HG03342 (cell line): ENCODE measurements around the gene FER.

ENCODE experiments used
- ATAC-seq: cut with Tn5 transposase; IDR thresholded peaks from one replicate; pipeline ENCODE4 v1.9.1; 2021; ENCODE audit warnings: mild to moderate bottlenecking, moderate library complexity; ENCODE audit not compliant: unreplicated experiment

FER gene

DNA sequence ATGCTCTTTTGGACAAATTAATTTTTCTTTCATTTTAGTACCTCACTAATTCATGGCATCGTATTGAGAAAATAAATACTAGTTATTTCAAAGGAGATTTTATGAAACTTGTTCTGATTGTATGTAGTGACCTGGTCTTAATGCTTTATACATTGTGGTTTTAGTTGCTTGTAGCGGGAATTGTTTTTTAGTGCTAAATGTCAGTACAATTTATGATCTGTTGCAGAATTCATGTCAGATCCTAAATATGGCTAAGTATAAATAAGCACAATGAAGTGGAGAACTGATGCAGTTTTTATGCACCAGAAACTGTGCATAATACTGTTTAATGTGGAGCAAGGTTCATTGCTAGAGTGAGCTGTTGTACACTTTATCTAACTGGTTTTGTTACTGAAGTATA is 353.3 kb downstream of the FER start:
- ATAC-seq: no peak

DNA sequence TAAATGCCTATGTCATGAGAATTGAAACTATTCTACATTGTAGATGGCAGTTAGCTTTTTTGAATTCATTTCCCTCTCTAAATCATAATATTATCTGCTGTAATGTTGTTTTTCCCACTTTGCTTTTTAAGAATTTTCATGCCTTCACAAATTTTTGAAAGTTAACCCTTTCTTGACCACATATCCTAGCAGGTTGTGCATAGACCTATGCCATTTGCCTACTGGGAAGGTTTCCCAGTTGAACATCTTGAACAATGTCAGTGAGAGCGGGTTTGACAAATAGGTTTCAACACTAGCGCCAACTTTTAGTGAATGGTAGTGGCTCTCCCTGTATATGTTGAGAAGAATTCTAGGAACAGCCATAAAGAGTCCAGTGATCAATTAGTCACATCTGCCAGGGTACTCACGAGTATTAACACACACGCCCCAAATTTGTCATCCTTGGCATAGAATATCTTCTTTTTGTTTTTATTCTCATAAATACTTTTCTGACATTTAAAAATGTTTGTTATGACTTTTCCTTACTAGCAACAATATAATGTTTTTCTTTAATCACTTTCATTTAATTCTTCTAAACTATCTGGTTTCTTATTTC is 354.5 kb downstream of the FER start:
- no peak for ATAC-seq

DNA sequence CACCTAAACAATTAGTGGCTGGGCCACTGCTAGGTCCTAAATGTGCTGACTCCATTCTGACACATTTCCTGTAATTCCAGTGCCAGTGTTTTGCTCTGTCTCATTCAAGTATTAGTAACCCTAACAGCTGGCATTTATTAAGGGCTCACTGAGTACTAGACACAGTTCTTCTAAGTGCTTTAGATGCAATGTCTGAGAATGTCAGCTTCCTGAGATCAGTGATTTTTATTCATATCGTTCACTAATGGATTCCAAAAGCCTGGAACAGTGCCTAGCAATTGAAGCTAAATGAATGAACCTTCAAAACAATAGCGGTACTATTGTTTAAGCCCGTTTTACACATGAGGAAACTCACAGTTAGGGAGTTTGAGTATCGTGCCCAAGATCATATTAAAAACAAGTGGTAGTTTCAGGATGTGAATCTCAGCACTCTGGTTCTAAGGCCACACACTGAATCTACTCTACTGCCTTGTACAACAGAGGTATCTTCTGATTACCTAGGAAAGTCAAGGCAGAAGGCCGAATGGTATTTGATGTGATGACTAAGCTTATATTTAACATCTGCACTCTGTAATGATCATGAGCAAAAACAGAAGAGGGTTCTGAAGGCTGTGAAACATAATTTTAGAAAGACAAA is 358.1 kb downstream of the FER start:
- no peak for ATAC-seq

DNA sequence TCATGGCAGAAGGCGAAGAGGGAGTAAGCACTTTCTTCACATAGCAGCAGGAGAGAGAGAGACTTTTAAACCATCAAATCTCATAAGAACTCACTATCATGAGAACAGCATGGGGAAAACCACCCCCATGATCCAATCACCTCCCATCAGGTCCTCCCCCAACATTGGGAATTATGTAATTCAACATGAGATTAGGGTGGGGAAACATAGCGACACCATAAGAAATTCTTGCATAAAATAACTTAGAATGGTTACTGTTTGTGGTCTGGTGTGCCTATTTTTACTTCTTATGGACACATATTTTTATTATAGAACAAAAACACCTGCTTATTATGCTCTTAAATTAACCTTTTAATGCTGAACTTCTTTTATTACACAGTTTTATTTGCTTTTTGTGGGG is 364.0 kb downstream of the FER start:
- no peak for ATAC-seq

DNA sequence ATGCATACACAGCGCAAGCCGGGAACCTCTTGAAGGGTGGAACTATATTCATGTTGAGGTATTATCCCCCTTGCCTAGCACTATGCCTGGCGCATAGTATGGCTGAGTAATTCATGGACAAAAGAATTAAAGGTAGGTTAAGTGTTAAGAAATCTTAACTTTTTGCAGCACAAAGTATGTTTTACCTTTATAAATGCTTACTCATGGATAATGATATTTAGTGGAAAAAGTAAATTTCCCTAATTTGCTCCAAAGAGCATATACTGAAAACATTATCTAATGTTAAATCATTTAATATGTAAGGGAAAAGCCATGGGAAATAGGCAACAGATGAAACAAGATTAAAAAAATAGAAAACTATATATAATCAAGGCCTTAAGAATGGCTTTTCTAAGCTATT is 365.9 kb downstream of the FER start:
- no peak for ATAC-seq

DNA sequence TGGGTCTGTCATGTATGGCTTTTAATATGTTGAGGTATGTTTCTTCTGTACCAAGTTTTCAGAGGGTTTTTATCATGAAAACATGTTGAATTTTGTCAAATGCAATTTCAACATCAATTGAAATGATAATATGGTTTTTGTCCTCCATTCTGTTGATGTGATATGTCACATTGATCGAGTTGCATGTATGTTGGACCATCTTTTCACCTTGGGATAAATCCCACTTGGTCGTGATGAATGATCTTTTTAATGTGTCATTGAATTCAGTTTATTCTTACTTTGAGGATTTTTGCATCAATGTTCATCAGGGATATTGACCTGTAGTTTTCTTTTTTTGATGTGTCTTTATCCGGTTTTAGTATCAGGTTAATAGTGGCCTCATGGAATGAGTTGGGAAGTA is 373.5 kb downstream of the FER start:
- ATAC-seq: no peak

DNA sequence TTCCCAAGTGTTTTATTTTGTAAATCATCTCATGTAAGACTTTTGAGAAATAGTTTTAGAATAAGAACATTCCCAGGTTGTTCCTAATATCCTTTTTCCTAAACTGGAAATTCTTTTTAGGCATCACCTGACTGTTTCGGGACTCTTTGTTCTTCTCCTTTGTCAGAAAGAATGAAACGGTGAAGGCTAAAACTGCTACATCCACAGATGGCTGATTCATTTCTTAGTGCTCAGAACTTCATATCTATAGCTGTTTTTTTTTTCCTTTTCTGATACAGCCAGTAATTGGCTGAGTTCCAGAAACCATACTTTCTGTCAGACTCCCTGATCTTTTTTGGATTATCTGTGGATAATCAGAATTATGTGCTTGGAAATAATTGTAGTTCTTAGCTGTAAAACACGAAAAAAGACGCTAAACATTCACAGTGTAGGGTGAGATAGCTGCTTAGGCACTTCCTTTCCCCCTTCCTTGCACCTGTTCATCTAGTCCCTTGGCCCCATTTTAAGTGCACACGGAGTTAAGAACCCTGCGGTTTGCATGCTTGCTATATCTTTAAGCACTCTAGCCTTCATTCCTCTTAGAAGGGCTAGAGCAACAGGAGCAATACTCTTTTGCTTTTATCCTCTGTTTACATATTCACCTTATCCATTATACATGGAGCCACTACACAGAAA is 378.2 kb downstream of the FER start:
- ATAC-seq: no peak

DNA sequence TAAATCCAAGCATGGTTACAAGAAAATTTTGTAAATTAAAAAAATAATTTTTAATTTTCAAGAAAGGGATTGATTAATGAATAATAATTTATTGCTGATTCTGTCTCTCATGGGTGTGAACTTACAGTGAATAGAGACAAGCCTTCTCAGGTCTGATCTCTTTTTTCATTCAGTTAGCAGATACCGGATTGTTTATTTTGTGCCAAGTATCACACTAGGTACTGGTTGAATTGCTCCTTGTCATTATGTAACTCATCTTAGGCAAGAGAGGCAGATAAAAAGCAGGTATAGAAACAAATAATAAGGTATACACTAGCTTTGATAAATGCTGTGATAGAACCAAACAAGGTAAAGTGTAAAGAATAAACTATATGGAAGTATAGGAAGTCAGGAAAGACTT is 378.8 kb downstream of the FER start:
- ATAC-seq: no peak

DNA sequence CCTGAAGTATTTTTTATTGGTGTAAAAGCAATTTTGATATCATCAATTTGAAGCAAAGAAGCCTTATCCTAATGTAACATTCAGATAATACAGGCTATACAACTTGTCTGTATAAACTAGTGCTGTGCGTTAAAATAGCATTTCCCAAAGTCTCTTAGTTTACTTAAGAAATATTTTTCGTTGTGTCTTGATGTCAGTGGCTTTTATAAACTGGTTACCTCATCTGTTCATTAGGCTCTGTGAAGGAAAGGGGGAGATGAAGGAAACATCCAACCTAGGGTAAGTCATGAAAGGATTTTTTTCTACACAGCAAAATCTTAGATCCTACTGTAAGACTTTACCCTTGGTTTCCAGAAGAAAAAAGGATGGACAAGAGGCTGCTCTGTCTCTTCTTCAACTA is 389.2 kb downstream of the FER start:
- ATAC-seq: no peak

DNA sequence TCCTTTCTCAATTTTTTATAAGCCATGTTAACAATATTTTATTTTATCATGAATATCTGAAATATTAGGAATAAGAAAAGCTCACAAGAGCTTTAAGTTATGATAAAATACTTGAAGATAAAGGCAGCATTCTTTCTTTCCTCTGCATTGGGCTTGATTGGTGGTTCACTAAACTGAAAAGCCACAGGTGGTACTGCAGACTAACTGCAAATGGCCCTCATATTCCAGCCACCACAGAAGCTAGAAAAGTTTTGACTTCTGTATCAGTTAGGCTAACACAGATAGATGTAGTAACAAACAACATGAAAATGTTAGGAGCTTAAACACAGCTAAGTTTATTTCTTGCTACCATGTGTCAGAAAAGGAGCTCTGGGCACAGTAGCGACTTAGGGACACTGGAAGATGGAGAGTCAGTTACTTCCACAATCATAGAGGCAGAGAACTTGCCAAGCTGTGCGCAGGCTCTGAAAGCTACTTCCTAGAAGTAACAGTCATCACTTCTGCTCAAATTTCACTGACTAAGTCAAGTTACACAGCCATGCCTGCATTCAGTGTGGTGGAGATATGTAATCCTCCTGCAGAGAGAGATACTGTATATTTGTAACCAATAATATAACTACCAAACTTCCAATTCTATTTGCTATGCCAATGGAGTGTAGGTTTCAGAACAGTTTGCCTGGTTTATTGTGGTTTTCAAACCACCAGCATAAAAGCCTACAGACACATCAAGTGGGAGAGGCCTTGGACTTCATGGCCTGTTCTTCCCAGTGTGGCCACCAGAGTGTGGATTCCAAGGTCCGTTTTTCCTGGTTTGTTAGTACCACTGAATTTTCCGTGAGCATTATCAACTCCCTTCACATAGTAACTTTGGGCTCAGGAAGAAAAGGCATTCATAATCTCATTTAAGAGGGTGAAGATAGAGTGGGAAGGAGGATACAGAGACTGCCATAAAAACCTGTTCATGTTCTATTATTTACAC is 393.8 kb downstream of the FER start:
- no peak for ATAC-seq

DNA sequence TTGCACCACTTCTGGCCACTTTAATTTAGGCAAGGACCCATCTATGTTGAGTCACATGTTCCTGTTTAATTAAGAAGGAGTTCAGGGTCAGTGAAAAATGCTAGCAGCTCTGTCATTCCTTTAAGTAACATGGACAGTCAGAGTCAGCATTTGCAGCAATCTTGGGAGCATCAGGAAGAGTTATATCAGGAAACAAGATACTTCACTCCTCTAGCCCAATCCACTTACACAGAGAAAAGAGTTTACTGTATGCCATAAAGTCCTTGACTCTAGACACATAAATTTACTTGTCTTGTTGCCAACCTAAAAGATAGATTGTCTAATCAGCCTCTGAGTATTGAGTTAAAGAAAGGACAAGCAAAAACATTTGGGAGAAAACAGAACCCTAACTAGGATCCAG is 395.3 kb downstream of the FER start:
- no peak for ATAC-seq

DNA sequence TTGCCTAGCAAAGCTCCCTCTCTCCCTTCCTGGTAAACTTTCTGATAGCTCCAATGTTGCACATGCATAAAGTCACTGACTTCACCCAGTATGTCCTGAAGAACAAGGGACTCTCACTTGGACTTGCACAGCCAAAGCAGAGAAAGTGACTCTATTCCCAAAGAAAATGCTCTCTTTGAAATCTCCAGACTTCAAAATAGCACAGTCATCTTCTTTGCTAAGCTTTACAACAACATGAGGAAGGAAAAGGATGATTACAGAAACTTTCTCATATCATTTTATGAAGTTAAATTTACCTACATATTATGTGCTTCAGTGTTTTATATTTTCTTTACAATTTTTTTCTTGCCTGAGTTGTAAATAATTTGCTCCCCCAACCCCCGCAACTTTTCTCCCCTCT is 397.4 kb downstream of the FER start:
- ATAC-seq: no peak

DNA sequence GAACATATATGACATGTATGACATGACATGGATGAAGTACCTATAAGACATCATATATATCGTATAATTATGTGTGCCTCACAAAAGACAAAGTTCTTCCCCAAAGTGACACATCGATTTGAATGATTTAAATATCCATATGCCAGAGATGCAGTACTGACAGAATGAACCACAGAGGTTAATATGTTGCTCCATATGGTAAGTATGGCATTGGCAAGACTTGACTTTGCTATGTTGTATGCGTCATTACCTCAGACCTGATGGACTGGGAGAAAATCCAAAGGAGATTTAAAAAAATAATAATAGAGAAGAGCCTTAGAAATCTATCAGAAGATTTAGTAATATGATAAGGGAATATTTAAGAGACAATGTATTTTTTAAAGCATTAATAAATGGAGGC is 398.9 kb downstream of the FER start:
- ATAC-seq: no peak

DNA sequence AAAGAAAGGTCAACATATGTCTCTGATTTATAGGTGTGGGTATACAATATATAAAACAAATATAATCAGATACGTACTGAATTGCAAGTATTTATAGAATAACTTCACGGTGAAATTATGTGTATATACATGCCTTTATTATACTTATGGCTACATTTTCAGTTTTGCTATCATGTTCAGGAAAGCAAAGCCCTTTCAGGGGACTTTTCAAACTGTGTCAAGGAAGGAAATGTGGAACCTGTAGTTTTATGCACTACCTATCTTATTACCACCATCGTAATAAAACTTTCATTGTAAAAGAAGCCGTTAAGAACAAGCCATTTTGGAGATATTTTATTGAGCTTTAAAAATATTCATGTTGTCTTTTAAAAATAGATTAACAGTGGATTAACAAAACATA is 404.9 kb downstream of the FER start:
- no peak for ATAC-seq

DNA sequence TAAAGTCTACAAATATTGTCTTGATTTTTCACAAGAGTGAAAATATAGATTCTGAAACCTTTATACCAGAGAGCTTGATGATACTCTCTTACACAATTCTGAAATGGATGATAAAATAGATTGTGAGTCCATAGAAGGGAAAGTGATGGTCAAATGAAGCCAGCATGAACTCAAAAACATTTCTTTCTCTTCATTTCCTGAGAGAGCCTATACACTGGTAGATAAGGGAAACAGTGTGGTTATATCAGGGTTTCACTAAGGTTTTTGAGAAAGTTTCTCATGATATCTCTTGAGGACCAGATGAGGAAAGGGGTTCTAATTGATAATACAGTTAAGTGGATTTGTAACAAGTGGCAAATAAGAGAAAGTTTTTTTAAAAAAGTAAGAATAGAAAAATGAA is 407.9 kb downstream of the FER start:
- peak; percentile 72 for ATAC-seq

DNA sequence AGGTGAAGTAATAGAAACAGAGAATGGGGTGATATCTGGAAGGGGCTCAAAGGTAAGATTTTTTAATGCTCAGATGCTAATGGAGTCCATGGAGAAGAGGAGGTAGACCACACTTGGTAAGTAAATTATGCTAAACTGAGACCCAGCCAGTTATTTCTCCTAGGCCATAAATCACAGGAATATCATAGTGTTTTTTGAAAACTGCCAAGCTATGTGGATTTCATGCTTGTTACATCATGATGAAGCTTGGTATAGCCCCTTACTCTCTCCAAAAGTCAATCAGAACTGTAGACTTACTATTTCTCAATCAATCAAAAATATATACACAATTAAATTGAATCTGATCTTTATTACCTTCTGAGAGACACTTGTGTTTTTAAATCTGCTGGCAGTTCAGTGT is 409.2 kb downstream of the FER start:
- ATAC-seq: no peak

DNA sequence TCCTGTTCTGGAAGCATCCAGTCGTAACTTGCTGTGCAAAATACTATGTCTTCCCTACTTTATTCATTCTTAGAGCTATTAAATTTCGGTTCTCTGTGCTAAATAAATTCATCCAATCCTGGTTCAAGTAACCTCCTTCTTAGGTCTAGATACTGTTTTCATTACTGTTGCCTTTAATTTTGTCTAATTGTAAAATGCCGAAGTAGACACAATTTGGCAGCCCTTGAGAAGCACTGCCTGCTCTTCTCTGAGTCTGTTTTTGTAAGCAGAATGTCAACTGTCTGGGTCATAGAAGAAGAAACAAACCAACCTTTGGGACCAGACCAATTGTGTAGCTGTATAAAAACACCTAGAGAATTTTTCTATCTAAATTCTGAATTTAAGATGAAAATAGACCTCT is 412.8 kb downstream of the FER start:
- no peak for ATAC-seq

DNA sequence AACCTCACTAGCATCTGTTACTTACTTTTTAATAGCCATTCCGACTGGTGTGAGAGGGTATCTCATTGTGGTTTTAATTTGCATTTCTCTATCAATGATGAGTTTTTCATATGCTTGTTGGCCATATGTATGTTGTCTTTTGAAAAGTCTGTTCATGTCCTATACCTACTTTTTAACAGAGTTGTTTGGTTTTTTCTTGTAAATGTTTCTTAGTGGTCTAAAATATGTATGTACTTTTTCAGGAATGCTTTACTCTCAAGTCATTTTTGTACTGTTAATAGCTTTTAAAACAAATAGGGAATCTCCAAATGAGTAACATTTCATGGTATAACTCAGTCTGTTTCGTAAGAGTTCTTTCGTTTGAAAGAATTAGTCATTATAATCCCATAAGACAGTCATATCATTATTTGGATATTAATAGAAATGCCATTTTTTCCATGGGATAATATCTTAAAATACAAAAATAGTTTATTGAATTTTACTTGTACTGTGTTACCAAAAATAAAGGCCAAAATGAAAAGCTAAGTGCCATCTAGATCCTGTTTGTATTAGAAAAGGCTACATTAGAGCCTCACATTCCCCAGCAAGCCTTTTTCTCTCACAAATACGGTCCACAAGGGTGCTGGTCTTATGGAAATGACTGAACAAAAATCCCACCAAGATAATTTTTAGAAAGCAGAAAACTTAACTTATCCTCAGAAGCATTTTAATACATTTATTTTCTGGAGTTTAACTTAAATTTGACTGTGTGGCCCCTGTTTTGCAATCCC is 414.4 kb downstream of the FER start:
- peak; percentile 73 for ATAC-seq

DNA sequence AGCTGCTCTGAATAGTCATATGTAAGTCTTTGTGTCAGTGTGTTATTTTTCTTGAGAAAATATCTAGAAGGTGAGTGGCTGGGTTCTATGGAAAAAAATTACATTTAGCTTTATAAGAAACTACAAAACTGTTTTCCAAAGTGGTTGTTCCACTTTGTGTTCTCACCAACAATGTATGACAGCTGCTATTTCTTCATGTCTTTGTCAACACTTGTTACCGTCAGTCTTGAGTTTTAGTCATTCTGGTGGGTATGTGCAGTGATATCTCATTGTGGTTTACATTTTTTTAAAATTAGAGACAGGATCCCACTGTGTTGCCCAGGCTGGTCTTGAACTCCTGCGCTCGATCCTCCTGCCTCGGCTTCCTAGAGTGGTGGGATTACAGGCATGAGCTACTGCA is 415.6 kb downstream of the FER start:
- no peak for ATAC-seq

DNA sequence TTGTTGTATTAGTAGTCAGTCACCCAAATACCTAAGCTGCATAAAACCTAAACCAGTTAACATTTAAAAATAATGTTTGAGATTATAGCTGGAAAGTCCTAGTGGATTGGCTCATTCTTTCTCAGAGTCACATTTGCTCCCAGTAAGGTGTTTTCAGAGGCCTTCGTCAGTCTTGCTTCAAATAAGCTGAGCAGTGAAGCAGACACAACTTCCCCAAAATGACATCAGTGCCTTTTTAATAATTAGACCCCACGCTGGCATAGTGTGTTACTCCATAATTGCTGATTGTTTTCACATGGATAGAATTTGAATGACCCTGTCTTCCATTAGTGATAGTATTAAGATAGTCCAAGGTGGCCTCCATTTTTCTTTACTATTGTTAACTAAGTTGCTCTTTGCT is 416.3 kb downstream of the FER start:
- ATAC-seq: peak; percentile 48

DNA sequence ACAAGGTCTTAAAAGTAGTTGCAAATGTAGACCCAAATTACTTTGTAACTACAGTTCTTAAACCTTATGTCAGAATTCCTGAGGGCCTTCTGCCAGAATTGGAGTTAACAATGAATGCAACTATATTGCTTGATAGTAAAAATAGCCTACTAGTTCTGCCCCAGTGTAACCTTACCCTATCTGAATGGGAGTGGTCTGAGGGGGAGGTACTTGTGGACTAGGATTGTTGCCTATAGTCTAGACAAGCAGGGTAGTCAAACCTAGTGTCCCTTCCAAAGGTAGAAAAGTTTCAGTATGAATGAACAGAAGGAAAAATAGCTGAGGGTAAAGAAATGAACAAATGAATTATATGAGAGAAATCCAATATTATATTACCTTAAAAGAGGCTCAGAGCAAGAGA is 419.9 kb downstream of the FER start:
- ATAC-seq: no peak
